ENCODE measurements around the gene CHI3L1. TPM values are rescaled to one million over a fixed set of nuclear protein-coding genes. Genes with fewer than 3 reads are reported as not detected.
A peak's percentile ranks its signal among the peaks of the same experiment; 100 is the strongest.
"Not testable (repeated sequence)": the region's sequence is repeated elsewhere in the genome, so short reads cannot be mapped to it uniquely, and the experiment has no call there.

The CHI3L1 gene
- total RNA-seq, result 7.4 TPM
- long read RNA-seq, partial matches to known transcripts, result 2 of 11 reads
- long read RNA-seq, other reads (novel, unspliced or antisense), result 5 of 11 reads

DNA sequence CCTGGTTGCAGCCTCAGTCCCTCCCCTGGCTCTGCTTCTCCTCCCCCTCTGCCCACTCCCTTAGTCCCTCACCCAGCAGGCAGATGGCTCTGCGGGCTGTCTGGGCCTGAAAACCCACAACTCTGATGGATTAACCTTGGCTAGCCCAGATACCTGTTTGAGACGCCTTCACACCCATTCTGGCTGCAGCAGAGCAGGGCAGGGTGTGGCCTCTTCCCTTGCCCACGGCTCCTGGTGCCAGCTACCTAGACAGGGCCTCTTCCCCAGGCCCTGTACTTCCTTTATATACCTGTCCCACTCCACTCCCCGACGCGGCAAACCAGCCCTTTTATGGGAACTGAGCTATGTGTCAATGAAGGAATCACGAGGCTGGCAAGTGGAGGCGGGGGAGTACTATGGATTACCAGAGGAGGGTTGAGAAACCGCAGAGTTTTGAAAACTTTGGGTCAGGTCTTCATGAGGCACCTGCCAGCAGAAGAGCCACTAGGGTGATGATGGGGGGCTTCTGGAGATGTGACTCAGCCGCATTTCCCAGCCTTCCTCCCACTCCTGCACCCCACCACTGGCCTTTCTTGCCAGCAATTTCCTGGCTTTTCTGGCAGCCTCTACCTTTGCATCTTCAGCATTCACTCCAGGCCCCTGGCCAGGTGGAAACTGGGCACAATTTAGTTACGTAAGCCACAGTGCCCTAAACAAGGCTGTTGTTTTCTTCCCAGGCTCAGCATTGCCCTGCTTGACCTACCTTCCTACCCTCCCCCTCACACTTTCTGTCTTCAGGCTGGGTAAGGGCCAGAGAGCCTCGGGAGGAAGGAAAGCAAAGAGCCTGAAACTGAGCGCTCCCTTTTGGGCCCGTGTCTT is at the start of gene CHI3L1:
Gene CHI3L1 (minus strand): TSS at position 259 of the 858 bp plus-strand sequence. CDS start 81 bp downstream, at position 178.
- intact Hi-C loops (cut with DNase I), result no loop called here
- DNase-seq (ENCODE audit: low spot score), result peak; percentile 44

DNA sequence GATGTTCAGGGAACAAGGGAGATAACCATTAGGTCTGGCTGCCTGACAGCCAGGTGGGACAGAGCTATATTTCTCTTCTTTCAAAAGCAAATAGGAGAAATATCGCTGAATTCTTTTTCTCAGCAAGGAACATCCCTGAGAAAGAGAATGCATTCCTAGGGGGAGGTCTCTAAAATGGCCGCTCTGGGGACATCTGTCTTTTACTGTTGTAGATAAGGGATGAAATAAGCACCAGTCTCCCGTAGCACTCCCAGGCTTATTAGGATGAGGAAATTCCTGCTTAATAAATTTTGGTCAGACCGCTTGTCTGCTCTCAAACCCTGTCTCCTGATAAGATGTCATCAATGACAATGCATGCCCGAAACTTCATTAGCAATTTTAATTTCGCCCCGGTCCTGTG is 48.4 kb upstream of the CHI3L1 start:
- intact Hi-C loops (cut with DNase I); DNase-seq (ENCODE audit: low spot score): not testable (repeated sequence)

- intact Hi-C loops (cut with DNase I), result no loop called here
- no peak for DNase-seq (ENCODE audit: low spot score)
These were observed 43.1 kb upstream of the CHI3L1 start, which contains the start of gene CHIT1 for GRCh38 chr1:203229471-203230135. Gene CHIT1 (minus strand): TSS chr1:203229673. CDS start chr1:203229636, 37 bp downstream.

- intact Hi-C loops (cut with DNase I), result no loop called here
- no peak for DNase-seq (ENCODE audit: low spot score)
These were observed 42.2 kb upstream of the CHI3L1 start for GRCh38 chr1:203228670-203229069.

- intact Hi-C loops (cut with DNase I), result no loop called here
- DNase-seq (ENCODE audit: low spot score), result no peak
These were observed 41.0 kb upstream of the CHI3L1 start for GRCh38 chr1:203227371-203228083.

GRCh38 chr1:203225071-203225470 is 38.6 kb upstream of the CHI3L1 start:
- DNase-seq (ENCODE audit: low spot score), result no peak

GRCh38 chr1:203223012-203223775 is 36.7 kb upstream of the CHI3L1 start:
- intact Hi-C loops (cut with DNase I), result no loop called here

More at GRCh38 chr1:203225071-203225470, 38.6 kb upstream of the CHI3L1 start:
- intact Hi-C loops (cut with DNase I), result no loop called here

DNA sequence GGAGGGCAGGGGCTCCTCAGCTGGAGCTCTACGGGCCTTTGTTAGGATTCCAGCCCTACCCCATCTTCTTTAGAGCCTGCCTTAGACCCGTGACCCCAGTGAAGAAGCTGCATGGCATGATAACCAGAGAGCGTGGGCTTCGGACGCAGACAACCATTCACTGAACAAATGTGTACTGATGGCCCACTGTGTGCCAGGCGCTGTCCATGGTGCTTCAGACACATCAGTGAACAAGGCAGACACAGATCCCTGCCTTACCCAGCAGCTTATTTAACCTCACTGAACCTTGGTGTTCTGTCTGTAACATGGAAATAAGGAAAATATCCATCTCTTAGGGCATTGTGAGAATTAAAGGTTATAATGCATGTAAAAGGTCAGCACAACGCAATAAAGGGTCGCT is 33.4 kb upstream of the CHI3L1 start:
- DNase-seq (ENCODE audit: low spot score), result no peak
- intact Hi-C loops (cut with DNase I), result no loop called here

More at GRCh38 chr1:203223012-203223775, 36.7 kb upstream of the CHI3L1 start:
- no peak for DNase-seq (ENCODE audit: low spot score)

DNA sequence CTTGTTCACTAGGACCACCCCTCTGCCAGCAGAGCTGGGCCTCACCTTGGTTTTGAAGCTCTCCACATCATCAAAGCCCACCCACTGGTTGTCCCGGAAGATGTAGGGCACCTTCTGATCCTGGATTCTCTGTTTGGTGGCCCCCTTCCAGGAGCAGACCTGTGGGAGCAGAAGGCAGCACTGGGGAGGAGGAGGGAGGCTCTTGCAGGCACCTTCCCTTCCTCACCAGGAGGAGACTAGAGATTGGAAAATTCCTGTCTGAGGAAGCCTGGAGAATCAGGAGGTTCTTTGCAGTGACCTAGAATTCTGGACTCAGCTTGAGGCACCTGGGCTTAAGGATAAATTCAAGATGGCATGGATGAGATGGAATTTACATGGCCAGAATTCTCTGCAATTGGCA is 32.7 kb upstream of the CHI3L1 start:
- no peak for DNase-seq (ENCODE audit: low spot score)
- intact Hi-C loops (cut with DNase I), result no loop called here

DNA sequence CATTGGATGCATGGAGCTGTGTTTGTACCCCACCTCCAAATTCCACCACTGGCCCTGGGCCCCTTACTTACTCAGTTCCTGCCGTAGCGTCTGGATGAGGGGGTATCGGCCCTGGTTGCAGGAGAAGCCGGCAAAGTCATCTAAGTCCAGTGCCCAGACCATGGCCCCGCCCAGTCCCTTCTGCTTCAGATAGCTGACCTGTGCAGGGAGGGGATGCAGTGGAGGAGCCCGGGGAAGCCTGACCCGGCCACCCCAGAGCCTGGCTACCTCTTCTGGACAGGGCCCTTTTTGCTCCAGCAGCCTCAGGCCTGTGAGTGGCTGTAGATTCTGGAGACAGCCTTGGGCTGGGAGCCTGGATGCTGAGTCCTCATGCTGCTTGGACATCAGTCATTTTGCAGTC is 31.2 kb upstream of the CHI3L1 start:
- no peak for DNase-seq (ENCODE audit: low spot score)
- intact Hi-C loops (cut with DNase I), result no loop called here

DNA sequence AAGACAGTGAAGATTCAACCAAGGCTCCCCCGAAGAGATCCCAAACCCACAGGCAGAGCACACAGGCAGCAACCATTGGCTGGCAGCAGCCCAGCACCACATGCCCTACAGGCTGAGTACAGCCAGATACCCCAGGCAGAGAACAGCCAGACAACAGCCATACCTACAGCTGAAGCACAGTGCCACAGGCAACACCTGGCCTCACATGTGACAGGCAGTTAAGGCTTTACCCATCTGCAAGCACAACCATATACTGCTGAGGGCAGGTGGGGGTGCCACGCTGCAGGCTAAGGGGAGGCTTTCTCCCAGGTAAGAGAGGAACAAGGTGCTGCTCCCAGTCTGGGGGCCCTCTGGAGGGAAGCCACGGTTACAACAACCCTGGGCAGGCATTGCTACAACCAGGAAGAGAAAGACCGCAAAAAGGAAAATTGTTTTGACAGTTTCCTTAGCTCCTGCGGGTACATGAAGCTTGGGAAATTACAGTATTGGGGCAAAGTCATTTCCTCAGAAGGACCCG is 30.7 kb upstream of the CHI3L1 start:
- no peak for DNase-seq (ENCODE audit: low spot score)
- intact Hi-C loops (cut with DNase I), result no loop called here

GRCh38 chr1:203216274-203217138 is 30.0 kb upstream of the CHI3L1 start:
- intact Hi-C loops (cut with DNase I), result loop anchor here (1.0 kb wide), 2 partner anchors 99 to 177 kb away; no protein-coding TSS in a partner anchor
- DNase-seq (ENCODE audit: low spot score), result no peak

DNA sequence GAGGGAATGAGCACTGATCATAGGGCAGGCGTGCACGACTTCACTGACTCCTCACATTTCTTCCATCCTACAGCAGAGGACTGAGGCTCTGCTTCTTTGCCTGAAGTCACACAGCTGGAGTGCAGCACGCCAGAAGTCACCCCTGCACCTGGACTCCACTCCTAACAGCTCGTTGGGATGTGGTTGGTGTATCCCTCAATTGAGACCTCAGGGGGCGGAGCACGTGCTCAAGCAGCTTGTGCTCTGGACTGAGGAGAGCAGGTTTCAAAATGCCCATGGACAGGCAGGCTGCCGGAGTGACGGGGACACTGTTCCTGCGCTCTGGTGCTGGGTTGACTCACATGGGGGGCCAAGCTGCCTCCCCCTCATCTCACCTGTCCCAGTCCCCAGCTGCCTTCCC is 29.1 kb upstream of the CHI3L1 start:
- intact Hi-C loops (cut with DNase I), result no loop called here

DNA sequence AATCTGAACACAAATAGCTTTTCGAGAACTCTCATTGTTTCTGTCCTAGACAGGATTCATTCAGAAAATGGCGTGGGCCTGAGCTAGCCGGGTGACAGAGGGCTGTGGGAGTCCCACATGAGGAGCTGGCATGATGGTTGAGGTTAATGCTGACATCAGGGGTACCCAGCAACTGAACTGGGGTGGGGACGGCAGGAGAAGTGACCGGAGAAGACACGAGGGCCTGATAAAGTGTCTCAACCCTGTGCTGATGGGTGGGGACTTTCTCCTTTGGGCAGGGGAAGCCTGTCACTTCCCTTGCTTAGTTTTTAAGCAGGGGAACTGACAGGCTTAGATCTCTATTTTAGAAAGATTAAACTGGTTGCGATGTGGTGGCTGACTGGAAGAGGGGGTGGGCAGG is 28.4 kb upstream of the CHI3L1 start:
- intact Hi-C loops (cut with DNase I), result no loop called here
- DNase-seq (ENCODE audit: low spot score), result no peak

More for the DNA sequence above, 29.1 kb upstream of the CHI3L1 start:
- no peak for DNase-seq (ENCODE audit: low spot score)

DNA sequence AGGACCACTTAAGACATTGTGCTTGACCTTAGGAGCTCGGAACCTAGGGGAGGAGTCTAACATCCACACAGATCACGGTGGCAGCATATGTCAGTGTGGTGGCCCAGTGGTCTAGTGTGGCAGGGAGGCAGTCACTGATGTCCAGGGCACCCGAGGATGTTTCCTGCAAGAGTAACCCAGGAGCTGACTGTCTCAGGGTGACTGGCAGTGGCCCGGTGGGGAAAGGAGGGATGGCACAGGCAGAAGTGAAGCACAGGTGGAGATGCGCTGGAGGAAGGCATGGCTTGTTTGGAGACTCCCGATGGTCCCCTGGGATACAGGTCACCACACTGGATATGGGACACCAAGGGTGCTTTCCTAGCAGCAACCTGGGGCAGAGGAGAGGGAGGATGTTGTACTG is 26.6 kb upstream of the CHI3L1 start:
- intact Hi-C loops (cut with DNase I), result no loop called here
- DNase-seq (ENCODE audit: low spot score), result no peak

DNA sequence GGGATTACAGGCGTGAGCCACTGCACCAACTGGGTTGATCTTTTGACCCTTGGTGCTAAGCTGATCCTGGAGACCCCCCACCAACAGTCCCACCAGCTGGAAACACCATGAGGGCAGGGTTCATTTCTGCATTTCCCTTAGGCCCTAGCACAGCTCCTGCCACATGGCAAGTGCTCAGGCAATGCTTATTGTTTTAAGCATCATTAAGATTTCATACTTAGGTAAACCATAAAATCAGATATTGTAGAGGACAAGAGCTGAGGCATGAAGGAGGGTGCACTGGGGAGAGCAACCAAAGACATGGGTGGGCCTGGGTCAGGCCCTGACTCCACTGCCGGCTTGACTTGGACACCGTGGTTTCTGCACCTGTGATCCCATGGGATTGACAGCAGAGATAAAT is 25.3 kb upstream of the CHI3L1 start:
- intact Hi-C loops (cut with DNase I), result no loop called here
- DNase-seq (ENCODE audit: low spot score), result no peak

- intact Hi-C loops (cut with DNase I), result no loop called here
- DNase-seq (ENCODE audit: low spot score), result no peak
These were observed 24.5 kb upstream of the CHI3L1 start for GRCh38 chr1:203210988-203211387.

DNA sequence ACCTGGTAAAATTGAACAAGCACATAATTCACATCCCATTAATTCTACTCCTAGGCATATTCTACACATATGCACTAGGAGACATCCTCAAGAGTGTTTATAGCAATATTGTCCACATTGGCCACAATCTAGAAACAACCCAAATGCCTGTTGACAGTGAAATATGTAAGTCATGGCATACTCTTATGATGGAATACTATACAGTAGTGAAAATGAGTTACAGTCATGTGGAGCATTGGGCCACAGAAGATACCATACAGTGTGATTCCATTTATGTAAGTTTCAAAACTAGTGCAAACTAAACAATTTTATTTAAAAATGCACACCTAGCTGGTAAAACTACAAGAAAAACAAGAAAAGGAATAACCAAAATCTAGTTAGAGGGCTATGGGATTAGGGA is 23.8 kb upstream of the CHI3L1 start:
- DNase-seq (ENCODE audit: low spot score), result no peak
- intact Hi-C loops (cut with DNase I), result no loop called here
